NCI-H1092 treated with DMSO at 0.1 percent for 48 hours (cell line): ENCODE results near the gene SPON1.
"Not testable (repeated sequence)": the region's sequence is repeated elsewhere in the genome, so short reads cannot be mapped to it uniquely, and the experiment has no call there.

ENCODE experiments used
- DNase-seq: peaks from one replicate; lab custom pipeline; 2025; lab: John Stamatoyannopoulos, UW

The SPON1 gene

DNA sequence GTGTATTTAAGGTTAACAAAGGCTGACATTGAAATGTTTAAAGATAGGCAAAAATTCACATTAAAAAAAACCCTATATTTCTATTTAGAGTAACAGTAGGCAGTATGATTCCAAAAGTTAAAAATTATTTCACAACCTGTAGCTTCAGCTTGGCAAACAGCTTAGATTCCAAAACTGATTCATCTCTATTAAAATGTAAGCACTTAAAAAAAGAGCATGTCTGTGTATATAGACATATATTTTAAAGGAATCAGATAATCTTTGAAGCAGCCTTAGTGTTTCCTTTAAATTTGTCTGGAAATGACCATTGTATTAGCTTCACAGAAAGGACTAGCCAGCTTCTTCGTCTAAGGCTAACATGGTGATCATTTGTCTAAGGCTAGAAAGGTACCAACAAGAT, 316.3 kb downstream of the SPON1 start:
- not testable (repeated sequence) for DNase-seq

DNA sequence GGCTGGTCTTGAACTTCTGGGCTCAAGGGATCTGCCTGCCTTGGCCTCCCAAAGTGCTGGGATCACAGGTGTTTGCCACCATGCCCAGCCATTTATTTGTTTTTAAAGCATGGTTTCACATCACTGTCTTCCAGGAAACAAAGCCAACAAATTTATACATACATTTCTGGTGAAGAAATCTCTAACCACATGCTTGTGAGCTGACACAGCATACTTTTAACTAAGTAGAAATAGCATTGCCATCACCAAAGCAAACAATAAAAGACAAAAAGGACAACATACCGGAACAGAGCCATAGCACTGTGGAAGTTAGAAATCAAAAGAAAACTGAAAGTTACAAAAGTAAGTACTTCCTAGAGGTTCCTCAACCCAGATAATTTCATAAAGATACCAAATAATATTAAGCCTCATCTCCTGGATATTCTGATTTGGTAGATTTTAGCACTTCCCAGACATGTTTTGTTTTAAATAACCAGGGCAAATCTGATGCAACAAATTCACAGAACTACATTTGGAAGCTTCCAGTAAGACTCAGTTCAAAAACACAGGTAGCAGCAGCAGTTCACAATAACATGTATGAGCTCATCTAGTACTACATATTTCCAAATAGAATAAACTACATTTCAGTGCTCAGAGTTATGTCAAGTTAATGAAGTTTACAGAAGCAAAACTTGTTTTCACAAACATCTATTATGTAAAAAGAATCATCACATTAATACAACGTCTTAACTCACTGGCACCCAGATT, 325.8 kb downstream of the SPON1 start:
- DNase-seq = no peak

DNA sequence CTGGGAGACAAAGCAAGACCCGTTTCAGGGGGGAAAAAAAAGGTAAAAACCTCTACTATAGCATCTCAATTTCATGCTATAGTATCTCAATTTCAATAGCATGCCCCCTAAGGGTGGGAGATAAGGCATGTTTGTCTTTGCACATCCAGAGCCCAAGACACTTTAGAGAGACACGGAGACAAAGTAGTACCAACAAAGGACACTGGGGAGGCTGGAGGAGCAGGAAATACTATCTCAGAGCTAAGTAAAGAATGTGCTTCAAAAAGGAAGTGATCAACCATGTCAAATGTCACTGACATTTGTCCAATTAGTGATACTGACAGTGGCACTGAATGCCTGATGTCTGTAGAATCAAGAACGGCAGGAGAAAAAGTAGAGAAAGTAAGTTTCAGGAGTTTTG, 327.9 kb downstream of the SPON1 start:
- DNase-seq = no peak

DNA sequence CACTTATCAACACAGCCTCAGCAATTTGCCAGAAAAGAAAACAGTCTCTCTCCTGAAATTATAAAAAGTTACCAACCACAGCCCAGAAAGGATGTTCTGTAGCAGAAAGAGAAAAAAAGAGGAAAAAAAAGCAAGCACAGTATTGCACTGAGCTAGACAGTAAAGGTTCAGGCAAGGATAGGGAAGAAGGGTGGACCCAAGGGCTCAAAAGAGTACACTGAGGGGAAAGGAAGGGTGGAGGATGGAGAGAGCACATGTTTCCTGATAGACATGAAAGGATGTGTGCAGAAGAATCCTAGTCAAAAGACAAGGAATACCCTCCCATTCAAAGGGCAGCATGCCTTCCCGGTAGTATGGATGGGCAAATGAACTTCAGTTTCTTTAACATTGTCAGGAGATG, 337.4 kb downstream of the SPON1 start:
- no peak for DNase-seq

DNA sequence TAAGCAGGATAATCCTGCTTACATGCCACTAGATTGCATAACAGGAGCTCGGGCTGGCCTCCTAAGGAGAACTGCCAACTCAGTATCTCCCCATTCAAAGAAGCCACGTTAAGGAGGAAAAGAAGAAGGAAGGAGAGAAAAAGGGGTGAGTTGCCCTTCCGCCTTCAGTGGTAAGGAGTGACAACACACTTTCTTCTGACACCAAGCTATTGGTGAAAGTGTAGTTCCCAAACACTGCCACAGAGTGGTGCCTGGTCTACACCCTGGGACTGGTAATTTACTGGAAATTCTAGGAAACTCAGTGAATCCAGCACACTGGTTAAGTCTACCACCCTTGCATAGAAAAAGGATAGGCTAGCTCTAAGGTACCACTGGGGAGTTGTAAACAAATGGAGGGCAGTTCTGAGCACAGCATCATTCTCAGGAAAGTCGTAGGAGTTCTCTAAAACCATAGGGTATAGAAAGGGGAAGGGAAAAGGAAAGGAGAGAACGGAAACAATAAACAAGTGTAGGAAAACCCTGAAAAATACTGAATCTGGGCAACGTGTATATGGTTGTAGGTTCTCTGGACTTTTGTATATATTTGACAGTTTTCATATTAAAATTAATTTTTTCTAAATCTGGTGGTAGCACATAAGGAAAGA, 338.3 kb downstream of the SPON1 start:
- DNase-seq = peak; percentile 15

DNA sequence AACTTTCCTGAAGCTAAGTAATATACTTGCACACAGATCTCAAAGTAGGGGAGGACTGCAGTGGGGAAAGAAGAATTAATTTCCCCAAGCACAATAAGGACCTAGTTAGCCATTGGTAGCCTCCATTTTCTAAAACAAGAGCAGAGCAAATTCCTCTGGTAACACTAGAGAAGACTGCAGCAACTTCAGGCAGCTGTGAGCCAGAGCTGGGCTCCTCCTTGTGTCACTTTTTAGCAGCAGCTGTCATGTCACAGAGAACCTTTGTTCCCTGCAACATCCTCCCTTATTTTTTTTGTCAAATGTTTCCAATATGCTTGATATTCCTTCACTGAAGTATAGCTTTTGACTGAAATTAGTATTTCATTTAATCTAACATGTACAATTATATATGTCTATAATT, 342.1 kb downstream of the SPON1 start:
- DNase-seq = no peak

DNA sequence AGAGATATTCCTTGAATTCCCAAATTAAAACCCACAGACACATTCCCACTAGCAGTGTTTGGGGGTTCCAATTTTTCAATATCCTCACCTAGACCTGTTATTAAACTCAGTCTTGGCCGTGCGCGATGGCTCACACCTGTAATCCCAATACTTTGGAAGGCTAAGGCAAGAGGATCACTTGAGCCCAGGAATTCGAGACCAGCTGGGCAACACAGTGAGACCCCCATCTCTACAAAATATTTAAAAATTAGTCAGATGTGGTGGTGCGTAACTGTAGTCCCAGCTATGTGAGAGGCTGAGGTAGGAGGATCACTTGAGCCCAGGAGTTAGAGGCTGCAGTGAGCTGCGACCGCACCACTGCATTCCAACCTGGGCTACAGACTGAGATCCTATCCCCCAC, 343.1 kb downstream of the SPON1 start:
- no peak for DNase-seq

DNA sequence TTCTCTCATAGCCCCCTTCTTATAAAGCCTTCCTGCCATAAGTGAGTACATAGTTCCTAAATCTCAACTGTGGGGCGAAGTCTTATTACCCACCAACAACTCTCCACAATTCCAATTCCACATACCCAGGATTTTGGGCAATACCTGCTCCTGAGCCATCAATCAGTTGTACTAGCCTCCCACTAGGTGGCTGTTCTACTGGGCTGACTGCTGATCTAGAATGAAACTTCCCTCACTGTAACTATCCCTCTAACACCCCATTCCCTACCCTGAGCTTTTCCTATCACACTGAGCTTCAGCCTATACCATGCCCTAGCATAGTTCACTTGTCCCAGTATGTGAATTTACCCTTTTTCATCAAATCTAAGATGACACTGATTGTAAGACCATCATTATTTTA, 344.0 kb downstream of the SPON1 start:
- no peak for DNase-seq

DNA sequence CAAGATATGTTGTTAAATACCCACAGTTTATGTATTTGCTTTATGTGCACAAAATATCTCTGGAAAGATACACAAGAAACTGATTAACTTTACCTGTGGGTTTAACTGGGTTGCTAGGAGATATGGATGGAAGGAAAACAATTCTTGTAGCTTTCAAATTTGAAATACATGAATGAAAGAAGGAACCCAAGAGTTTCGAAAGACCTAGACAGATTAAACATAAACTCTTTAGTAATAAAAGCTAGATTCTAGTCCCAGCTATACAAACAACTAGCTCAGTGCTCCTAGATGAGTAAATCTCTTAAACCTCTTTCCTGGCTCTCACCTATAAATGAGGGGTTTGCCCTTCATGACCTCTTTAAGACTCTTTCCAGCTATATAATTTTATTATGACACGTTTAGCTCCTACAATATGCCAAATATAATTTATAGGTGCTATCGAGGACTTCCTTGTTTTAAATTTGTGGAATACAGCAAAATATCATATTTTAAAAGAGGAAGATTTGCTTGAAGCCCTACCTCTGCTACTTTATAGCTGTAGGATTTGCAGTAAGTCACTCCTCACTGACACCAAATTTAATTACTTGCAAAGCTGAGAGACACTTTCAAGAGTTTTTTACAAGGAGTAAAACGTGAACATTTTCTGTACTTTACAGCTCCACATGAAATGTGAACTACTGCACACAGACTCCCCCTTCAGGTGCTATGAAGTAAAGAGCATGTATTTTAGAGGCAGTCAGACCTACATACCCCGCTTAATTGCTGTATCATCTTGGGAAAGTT, 345.8 kb downstream of the SPON1 start:
- peak; percentile 19 for DNase-seq

DNA sequence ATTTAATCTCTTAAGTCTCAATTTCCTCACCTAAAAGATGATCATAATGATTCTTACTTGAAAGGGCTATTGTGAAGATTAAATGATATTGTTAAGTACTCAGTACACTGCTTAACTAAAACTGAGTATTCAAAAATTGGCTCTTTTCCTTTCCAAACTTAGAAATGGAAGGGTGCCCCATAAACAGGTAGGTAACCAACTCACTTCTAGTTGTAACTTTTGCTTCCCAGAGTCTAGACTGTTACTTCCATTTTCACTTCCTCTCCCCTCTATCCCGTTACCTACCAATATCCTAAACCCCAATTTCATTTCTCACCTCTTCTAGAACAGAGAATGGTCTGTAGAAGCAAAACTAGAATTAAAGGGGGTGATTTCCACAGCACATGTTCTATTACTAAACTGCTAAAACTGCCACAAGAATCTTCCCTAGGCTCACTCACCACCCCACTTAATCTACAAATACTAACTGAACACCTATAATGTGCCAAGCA, 346.4 kb downstream of the SPON1 start:
- no peak for DNase-seq

DNA sequence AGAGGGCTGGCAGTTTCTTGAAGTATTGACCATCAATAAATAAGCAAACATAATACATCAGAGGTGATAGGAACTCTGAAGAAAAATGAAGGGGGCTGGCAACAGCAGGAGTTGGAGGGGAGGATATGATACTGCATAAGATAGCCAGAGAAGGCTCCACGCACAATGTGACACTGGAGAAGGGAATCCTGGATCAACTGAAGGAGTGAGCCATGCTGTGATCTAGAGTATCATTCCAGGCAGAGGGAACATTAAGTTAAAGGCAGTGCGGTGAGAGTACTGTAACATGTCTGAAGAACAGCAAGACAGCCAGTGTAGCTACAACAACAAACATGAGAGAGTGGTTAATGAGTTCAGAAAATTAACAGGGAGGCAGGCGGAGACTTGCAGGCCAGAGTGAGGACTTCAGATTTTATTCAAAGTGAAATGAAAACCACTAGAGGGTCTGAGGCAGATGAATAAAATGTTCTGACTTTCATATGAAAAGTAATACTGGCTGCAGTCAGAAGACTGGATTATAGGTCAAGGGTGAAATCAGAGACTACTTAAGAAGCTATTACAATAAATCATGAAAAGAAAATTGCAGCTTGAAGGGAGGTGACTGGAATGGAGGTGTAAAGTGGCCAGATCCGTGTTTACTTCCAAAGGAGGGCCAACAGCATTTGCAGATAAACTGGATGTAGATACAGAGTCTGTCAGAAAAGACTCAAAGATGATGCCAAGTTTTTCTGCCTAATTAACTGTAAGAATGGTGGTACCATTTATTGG, 347.1 kb downstream of the SPON1 start:
- DNase-seq = no peak

DNA sequence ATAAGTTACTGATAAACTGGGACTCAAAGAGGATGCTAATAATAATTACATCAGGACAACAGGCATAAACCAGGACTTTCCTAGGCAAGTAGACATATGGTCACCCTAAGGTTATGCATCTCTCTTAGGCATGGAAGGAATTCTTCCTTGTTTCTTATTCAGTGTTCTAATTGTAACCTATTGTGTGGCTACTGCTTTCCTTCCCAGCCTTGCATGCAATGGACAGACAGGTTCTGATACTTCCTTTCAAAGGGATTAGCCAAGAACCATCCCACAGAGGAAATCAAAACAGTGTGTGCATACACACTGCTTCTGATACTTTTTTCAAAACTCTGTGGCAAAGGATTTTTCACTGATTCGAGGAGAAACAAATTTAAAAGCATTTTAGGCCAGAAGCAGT, 348.2 kb downstream of the SPON1 start:
- DNase-seq = no peak

DNA sequence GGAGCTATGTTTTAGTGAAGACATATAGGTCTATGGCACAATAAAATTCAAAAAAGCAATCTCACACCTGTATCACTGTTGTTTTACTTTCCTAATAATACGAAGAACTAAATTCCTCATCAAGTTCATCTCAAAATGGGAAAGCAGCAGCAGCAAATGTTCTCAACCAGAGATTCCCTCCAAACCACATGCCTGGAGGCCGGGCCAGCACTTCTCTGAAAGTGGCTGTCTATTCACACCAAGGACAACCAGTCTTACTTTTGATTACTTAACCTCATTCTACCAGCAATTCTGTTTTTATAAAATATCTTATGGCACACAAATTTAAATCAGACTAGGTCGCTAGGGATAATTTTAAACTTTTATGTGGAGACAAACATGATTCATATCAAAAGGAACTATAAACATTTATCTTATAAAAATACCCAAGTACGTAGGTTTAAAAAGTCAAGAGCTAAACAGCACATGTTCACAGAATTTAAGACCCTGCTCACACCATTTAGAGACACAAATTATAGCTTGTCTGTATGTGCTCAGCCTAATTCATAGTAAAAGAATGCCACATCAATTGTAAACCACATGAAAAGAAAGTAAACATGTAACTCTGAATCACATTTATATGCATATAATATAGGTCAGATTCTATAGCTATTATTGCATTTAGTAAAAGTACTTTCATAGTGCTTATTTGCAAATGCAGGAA, 350.4 kb downstream of the SPON1 start:
- no peak for DNase-seq

DNA sequence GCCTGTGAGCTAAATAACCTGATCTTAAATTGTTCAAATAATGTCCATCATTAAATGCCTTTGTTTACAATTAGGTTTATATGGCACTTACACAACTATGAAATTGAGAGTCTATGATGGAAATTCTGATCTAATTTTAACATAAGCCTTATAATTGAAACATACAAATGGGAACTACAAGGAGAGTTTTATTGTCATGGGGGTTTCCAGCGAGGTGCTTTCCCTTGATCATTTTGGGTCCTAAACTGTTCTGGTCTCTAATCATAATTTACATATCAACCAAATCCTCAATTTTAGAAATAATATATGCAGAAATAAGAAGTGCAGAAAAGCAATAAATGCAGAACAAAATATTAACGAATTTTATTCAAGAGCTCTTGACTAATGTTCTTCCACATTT, 351.6 kb downstream of the SPON1 start:
- no peak for DNase-seq

DNA sequence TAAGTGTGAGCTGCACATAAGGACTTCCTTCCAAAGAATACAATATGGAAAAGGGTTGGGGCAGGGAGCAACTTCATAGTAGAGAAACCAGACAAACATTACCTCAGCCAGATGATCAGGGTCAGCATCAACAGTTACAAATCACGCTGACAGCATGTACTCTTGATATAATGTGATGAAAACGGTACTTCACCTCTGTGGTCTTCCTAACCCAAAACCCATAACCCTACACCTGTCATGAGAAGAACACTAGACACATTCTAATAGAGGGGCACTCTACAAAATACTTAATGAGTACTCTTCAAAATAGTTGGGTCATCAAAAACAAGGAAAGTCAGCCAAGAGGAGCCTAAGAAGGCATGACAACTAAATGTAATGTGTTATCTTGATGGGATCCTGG, 352.6 kb downstream of the SPON1 start:
- no peak for DNase-seq
